Measurements from ENCODE around the gene ADGRG4.

ADGRG4 gene

DNA sequence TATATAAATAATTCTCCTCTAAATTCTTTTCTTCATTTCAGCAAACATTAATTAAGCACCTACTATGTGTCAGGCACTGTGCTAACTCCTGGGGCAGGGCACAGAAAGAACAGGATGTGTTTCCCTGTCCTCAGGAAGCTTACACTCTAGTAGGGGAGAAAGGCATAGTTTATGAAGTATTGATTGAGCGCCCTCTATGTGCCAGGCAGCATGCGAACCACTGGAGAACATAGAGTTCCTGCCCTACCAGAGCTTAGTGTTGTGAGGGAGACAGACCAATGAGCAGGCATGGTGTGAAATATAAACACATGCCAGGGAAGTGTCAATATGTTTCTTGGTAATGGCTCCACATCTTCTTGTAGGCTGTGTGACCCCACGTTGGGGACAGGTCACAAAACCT, 3.7 kb downstream of the ADGRG4 start:
- DNase-seq (ENCODE audit: low spot score) = no peak

GRCh38 chrX:136306182-136306581, 5.4 kb downstream of the ADGRG4 start:
- DNase-seq (ENCODE audit: low spot score) = no peak

DNA sequence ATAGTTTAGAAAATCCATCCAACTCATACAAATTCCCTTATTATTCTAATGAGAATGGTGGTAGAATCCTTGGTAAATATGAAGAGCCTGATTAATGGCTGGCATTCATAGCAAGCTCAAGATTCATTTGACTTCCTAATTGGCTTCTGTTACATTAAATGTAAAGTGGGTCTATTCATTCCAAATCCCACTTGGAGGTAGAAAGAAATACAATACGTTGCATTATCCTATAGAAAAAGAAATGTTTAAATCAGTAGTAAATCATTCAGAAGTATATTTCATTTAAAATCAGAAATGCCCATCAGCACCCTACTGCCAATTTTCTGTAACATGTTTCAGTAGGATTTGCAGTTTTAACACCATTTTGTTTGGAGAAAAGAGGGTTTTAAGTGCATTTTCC, 6.7 kb downstream of the ADGRG4 start:
- DNase-seq (ENCODE audit: low spot score) = no peak

DNA sequence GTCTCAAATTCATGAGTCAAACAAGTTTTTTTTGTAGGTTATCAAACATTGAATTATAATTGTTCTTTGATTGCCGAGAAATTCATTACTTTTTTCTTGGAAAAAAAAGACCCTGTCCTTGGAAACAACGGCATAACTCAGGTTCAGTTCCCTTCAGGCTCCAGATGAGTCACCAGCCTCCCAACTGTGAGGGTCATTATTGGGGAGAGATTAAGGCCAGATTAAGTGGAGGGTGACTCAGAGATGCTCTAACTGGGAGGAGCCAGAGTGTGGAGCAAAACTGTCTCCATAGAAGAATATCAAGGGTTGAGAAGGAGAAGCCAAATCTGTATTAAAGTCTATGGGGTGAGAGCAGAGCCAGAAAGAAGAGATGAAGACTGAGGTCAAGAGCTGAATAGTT, 9.6 kb downstream of the ADGRG4 start:
- no peak for DNase-seq (ENCODE audit: low spot score)

GRCh38 chrX:136318156-136318555, 17.4 kb downstream of the ADGRG4 start:
- DNase-seq (ENCODE audit: low spot score) = no peak

DNA sequence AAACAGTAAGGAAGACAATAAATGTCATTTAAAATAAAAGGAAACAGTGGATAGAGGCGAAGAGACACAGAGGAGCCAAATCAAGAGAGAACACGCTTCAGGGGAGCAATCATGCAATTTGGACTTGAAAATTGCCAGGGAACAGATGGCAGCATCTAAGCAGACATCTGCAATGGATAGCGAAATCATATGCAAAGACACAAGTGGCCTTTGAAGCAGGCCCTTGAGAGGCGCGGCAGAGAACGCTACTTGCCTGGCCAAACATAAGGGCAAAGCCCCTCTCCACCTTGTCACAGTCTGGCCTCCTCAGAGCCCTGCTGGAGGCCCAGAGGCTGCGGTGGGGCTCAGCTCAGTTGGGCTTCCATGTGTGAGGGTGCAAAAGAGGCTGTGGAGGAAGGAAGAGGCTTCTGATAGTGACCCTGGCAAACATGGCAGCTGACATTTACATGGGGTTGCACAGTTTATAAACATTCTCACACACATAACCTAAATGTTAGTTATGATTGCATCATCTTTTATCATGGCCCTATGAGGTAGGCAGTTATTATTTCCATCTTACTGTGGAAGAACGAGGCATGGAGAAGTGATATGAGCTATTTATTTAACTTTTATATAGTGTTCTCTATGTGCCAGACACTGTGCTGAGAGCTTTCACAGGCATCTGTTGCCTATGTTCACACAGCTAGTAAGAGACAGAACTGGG, 18.3 kb downstream of the ADGRG4 start:
- no peak for DNase-seq (ENCODE audit: low spot score)

GRCh38 chrX:136319600-136319999, 18.8 kb downstream of the ADGRG4 start:
- DNase-seq (ENCODE audit: low spot score) = no peak

DNA sequence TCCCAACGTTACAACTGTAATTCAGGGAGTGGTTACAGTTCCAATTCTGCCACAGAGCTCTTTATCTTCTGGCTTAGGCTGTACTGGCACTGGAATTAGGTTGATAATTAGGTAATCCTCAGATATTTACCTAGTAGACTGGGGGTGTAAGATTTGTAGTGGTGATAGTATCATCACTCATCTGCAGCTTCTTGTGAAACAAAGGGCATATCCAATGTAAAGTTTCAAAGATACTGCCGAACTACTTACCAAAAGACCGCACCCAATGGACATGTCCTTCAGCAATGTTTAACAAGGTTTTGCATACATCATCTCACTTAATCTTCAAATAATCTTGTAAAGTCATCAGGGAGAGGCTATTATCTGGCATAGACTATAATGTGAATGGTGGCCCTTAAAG, 20.8 kb downstream of the ADGRG4 start:
- no peak for DNase-seq (ENCODE audit: low spot score)

DNA sequence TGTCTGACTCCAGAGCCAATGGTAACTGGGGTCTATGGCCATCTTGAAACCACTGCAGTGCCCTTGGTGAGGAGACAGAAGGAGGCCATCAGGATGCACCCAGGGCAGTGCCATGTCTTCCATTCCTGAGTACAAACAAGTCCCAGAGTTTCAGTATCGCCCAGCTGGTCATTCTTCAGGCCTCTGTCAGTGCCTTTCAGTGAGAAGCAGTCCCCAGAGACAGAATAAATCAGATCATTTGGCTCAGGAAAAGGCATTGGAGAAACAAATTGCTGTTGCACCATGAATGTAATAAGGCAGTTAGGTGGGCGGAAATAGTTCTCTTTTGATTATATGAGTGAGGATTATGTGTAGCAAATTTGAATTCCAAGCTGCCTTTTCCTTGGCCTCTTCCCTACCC, 21.3 kb downstream of the ADGRG4 start:
- DNase-seq (ENCODE audit: low spot score) = no peak

DNA sequence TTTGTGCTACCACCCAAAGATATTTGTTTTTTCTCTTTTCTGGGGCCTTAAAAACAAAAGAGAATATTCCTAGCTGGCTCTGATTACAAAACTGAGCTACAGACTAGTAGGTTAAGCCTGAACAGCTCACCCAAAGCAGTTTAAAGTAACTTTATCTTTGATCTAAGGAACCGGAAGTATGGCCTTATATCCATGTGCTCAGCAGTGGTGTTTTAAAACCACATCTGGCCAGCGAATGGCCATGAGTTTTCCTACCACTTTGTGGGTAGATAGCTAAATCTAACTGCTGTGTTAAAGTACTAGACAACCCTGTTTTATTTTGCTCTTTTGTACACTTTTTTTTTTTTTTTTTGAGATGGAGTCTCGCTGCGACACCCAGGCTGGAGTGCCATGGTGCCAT, 24.6 kb downstream of the ADGRG4 start:
- no peak for DNase-seq (ENCODE audit: low spot score)

DNA sequence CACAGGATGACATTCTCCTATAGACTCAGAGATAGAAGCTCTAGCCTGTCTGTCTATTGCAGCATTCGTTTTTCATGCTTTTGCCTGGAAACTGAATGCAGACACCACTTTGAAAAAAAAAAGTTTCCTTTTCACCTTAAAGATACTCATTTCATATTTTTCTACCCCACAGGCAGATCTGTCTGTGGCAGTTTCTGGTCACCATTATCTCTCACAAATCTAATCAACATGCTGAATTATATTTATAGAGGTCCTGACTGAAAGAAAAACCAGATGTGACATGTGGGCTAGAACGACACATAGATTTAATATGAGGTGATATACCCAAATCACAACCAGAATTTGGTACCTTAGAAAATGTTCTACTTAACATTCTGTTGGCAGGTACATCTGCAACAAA, 28.2 kb downstream of the ADGRG4 start:
- no peak for DNase-seq (ENCODE audit: low spot score)

GRCh38 chrX:136336623-136337022, 35.9 kb downstream of the ADGRG4 start:
- no peak for DNase-seq (ENCODE audit: low spot score)

DNA sequence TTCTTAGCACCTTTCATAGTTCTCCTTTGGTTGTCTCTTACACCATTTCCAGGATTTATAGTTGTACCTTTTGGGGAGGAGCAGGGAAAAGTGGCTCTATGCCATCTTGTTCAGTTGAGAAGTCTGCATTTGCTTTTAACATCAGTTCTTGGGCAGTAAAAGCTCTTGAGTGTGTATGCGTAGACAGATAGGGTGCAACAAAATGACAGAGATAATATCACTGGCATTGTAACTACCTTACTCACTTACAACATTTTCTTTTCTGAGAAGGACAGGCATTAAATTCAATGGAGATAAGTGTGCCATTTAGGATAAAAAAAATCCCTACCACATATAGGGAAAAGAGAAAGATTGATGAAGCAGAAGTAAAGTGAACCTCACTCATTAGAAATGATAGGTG, 38.9 kb downstream of the ADGRG4 start:
- no peak for DNase-seq (ENCODE audit: low spot score)

DNA sequence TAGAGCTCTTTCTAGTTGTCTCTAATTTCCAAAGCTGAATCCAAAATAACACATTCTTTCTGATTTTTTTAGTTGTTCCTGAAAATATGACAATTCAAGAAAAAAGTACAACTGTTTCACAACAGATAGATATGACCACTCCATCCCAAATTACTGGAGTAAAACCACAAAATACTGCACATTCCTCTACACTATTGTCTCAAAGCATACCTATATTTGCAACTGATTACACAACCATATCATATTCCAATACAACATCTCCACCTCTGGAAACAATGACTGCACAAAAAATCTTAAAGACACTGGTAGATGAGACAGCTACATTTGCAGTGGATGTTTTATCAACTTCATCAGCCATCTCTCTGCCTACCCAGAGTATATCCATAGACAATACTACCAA, 43.6 kb downstream of the ADGRG4 start:
- no peak for DNase-seq (ENCODE audit: low spot score)

DNA sequence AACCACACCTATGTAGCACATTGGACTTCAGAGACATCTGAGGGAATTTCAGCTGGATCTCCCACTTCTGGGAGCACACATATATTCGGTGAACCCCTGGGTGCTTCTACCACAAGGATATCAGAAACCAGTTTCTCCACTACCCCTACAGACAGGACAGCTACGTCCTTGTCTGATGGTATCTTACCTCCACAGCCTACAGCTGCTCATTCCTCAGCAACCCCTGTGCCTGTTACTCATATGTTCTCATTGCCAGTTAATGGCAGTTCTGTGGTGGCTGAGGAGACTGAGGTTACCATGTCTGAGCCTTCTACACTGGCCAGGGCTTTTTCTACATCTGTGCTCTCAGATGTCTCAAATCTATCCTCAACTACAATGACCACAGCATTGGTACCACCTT, 45.7 kb downstream of the ADGRG4 start:
- no peak for DNase-seq (ENCODE audit: low spot score)

GRCh38 chrX:136347706-136348105, 46.9 kb downstream of the ADGRG4 start:
- DNase-seq (ENCODE audit: low spot score) = no peak

DNA sequence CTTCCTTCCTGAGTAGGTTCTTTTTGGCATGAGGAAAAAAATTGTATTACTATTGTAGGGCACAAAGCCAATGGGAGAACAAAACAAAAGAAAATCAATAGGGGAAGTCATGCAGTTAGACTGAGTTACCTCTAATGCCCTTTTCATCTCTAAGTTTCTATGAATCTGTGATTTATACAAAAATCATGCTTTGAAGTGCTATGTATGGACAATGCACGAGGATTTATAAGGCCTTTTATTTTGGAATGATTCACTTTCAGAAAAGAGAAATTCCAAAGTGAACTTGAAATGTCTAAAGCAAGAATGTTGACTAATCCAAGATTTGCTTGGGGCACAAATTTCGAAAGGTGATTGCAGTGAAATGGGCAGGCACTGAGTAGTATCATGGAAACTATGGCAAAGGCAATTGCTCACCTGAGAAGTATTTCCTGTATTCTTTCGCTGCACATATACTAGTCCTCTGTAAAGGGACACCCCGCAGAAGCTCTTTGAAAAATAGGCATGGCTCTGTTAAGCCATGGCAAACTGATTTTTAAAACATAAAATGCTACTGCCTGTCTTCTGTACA, 52.8 kb downstream of the ADGRG4 start:
- no peak for DNase-seq (ENCODE audit: low spot score)

- no peak for DNase-seq (ENCODE audit: low spot score)
These were observed 53.4 kb downstream of the ADGRG4 start for GRCh38 chrX:136354201-136354600.

GRCh38 chrX:136369377-136369776, 68.6 kb downstream of the ADGRG4 start:
- no peak for DNase-seq (ENCODE audit: low spot score)

DNA sequence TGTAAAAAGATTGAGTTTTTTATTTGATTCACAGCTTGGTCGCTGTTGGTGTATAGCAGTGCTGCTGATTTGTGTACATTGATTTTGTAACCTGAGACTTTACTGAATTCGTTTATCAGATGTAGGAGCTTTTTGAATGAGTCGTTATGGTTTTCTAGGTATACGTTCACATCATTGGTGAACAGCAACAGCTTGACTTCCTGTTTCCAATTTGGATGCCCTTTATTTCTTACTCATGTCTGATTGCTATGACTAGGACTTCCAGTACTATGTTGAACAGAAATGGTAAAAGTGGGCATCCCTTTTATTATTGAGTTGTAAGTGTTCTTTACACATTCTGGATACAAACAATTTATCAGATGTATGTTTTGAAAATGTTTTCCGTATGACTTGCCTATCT, 76.0 kb downstream of the ADGRG4 start:
- no peak for DNase-seq (ENCODE audit: low spot score)

- no peak for DNase-seq (ENCODE audit: low spot score)
These were observed 79.4 kb downstream of the ADGRG4 start for GRCh38 chrX:136380010-136380769.

DNA sequence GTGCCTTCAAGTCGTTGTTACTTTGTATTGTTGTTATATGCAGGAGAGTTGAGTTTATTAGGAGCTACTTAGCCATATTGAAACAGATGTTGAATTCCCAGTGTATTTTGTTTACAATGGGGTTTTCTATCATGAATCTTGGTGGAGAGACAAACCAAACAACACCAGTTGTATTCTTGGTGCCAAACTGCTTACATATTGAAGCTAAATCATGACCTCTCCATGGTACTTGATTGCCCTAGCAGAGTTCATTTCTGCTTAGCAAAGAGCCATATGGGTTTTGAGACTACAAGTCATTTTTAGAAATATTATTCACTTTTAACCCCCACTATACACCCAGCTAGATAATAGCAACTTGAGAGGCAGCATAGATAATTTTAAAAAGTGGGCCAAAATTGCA, 85.4 kb downstream of the ADGRG4 start:
- DNase-seq (ENCODE audit: low spot score) = no peak

DNA sequence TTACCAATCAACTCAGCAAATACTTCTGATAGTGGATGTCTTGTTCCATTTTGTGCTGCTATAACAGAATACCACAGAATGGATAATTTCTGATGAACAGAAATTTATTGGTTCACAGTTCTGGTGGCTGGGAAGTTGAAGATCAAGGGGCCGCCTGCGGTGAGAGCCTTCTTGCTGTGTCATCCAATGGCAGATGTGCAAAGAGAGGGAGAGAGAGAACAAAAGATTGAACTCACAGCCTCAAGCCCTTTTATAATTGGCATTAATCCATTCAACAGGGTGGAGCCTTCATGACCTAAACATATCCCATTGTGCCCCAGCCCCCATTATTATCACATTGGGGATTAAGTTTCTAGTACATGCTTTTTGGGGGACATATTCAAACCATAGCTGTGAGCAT, 86.1 kb downstream of the ADGRG4 start:
- DNase-seq (ENCODE audit: low spot score) = no peak

Data from CD4-positive, alpha-beta T cell treated with Interleukin-15 for 4 hours (primary cell).